NCI-H82 treated with DMSO at 0.1 percent for 48 hours (cell line): Measurements from ENCODE around the gene VIPR1.
A peak's percentile ranks its signal among the peaks of the same experiment; 100 is the strongest.
"Not testable (repeated sequence)": the region's sequence is repeated elsewhere in the genome, so short reads cannot be mapped to it uniquely, and the experiment has no call there.

ENCODE experiments used
- DNase-seq: peaks from one replicate; lab custom pipeline; 2025; ENCODE audit not compliant: unreplicated experiment; lab: John Stamatoyannopoulos, UW

Gene VIPR1

DNA sequence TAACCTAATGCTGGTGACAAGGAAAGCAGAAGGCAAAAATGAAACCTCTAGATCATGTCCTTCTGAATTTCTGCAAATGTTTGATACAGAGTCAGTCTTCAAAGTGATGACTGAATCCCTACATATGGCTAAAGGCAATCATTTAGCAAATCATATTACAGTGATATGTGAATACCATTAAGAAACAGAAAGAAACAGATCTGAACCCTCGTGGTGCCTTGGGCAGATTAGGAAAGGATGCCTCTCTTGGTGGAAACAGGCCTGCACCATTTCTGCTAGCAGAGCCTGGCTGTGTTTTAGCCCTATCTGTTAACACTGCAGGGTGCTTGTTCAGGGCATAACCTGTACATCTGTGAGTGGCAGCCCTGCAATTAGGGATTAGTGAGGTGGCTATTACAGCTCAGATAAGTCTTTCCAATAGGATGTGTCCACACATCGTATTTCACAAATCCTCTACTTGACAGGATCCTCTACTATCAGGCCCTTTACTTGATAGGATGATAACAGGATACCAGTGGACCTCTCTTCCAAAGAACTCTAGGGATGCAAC lies 67.2 kb downstream of the VIPR1 start:
- peak; percentile 42 for DNase-seq

DNA sequence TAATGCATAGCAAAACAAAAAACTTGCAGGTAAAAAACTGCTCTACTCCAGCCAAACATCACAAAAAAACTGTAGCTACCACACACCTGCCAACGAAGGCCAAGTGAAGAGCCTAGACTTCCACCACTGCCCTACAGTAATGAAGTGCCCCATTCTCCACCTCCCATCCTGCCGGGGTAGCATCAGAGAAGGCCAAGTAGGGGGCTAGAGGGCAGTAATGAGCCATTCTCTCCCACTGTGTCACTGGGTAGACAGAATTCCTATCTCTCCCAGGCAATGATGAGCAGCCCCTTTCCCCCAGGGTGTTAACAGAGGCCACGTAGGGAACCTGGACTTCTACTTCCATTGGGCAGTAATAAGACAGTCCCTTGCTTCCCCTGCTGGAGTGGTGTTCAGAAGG lies 69.8 kb downstream of the VIPR1 start:
- peak; percentile 8 for DNase-seq

DNA sequence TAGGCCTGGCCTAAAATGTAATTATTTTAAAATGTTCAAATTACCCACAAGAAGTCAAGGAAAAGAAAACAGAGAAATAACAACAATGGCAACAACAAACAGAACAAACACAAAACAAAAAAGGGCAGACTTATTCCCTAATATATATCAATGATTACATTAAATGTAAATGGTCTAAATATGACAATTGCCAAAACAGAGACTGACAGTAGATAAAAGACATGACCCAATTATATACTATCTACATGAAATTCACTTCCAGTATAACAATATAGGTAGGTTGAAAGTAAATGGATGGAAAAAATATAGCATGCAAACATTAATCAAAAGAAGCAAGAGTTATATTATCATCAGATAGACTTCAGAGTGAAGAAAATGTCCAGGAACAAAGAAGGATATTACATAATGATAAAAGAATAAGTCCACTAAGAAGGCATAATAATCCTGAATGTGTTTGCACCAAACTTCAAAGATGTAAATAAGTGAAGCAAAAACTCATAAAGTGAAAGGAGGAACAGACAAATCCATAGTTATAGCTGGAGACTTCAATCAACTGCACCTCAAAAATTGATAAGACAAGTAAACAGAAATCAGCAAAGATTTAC lies 72.8 kb downstream of the VIPR1 start:
- no peak for DNase-seq

DNA sequence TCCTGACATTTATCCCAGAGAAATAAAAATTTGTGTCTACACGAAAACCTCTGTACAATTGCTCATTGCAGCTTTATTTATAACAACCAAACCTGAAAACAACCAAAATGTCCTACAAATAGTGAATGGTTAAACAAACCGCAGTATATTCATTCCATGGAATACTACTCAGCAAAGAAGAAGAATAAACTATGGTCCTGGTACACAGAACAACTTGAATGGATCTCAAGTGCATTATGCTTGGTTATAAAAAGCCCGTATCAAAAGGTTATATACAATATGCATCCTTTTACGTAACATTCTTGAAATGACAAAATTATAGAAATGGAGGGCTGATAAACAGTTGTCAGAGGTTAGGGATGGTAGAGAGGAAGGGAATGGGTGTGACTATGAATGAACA lies 75.6 kb downstream of the VIPR1 start:
- DNase-seq = no peak

DNA sequence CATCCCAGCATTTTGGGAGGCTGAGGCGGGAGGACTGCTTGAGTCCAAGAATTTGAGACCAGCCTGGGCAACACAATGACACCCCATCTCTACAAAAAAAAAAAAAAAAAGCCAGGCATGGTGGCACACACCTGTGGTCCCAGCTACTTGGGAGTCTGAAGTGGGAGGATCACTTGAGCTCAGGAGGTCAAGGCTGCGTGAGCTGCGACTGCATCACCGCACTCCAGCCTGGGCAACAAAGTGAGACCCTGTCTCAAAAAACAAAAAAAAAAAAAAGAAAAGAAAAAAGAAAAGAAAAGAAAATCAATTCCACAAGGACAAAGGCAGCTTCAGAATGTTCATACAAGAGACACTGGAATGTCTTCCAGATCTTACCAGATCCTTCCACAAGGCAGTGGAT lies 76.9 kb downstream of the VIPR1 start:
- DNase-seq = not testable (repeated sequence)

DNA sequence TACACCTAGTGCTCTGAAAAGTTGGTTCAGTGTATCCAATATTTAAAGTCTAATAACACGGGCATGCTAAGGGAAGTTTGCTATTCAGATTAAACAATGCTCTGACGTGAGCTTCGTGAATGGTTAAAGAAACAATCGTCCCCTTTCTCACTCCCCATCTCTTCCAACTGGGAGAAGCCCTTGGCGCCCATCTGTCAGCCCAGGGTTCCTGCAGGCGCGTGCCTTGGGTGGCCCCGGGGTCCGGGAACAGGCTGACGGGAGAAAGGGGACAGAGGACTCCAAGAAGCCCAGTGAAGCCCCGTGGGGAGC lies 78.9 kb downstream of the VIPR1 start:
- DNase-seq = no peak

DNA sequence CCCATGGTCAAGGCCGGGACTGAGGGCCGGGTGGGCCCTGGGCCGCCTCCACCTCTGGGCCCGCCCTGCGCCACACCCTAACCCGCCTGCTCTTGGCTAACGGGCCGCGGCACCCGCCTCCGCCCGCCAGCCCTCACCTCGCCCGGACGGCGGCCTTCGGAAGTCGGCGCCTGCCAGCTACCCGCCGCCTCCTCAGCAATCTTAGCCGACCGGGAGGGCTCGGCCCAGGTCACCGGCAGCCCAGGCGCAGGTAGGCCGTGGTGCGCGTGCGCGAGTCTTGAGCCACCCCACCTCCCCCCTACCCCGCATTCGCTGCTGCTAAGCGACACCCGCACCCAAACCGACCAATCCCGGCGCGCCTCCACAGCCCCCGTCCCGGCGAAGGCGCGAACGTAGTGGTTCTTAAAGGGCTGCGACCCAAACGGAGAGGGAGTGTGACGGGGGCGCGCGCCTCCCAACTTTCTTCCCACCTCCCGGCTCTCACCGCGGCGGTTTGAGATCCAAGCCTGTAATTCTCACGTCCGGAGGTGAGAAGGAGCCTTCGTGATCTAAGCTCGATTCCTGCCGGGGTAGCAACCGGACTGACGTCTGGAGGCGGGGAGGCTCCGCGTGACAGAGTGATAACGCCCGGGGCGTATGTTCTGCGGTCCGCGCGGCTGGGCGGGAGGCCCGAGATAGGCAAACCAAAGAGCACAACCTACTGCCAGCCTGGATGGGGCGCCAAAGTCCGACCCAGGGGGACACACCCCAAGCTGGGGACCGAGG lies 79.4 kb downstream of the VIPR1 start, which contains the start of gene SEC22C:
Gene SEC22C, minus strand, starts transcription at position 259 of the 765 bp plus-strand sequence. CDS start 12,921 bp downstream, outside the sequence.
- DNase-seq = peak; percentile 80

DNA sequence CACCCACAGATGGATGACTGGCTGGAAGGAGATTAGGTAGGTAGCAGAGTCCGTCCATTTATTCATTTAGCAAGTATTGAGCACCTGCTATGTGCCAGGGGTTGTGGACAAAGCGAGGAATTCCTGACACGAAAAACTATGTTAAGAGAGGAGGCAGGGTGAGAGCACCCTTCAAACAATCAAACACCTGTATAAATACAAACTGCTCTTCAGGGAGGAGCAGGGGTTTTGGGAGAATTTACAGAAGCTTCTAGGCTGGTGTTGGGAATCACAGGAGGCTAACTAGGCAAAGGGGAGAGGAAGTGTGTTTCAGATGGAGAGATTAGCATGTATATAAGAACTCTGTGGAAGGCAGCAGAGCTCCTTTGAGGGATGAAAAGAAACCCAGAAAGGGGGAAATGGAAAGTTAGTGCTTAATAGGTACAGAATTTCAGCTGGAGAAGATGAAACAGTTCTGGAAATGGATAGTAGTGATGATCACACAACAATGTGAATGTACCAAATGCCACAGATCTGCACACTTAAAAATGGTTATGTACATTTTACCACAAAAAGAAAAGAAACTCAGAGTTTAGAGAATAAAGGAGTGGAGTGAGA lies 80.1 kb downstream of the VIPR1 start:
- no peak for DNase-seq
